GM19035 (cell line): ENCODE results near the gene ATP10A.
"Not testable (repeated sequence)": the region's sequence is repeated elsewhere in the genome, so short reads cannot be mapped to it uniquely, and the experiment has no call there.

Source experiments
- ATAC-seq: cut with Tn5 transposase; IDR thresholded peaks from one replicate; pipeline ENCODE4 v1.9.1; 2021; ENCODE audit not compliant: unreplicated experiment

Gene ATP10A

GRCh38 chr15:25759421-25759820, 103.7 kb downstream of the ATP10A start:
- no peak for ATAC-seq

DNA sequence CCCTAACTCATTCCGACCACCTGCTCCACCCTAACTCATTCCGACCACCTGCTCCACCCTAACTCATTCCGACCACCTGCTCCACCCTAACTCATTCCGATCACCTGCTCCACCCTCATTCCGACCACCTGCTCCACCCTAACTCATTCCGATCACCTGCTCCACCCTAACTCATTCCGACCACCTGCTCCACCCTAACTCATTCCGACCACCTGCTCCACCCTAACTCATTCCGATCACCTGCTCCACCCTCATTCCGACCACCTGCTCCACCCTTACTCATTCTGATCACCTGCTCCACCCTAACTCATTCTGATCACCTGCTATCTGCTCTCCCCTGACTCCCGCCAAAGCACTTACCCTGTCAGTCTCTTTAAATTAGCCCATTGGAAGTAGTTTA, 104.5 kb downstream of the ATP10A start:
- ATAC-seq: not testable (repeated sequence)

DNA sequence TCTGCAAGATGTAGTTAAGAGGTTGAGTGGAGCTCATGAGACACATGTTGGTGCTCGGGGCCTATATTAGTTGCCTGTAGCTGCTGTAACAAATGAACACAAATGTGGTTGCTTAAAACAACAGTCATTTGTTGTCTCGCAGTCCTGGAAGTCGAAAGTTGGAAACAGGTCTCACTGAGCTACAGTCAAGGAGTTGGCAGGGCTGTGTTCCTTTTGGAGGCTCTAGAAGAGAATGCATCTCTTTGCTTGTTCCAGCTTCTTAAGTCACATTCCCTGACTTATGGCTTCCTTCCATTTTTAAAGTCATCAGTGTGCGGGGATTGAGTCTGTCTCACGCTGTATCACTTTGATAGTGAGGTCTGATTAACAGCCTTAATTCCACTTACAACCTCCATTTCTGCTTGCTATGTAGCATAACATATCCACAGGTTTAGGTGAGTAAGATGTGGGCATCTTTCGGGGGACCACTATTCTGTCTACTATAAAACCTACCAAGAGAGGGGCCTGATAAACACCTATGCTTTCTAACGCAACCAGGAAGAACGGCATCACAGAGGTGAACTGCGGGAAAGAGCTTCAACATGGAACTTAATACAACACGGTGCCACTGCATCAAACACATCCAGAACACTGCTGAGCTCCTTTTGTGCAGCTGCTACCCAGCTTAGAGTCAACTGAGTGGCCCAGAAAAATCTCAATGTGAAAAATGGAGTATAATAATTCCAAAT, 119.4 kb downstream of the ATP10A start:
- ATAC-seq: no peak

GRCh38 chr15:25742776-25743547, 120.2 kb downstream of the ATP10A start:
- no peak for ATAC-seq

GRCh38 chr15:25742041-25742730, 120.9 kb downstream of the ATP10A start:
- ATAC-seq: no peak

GRCh38 chr15:25741256-25741580, 121.9 kb downstream of the ATP10A start:
- no peak for ATAC-seq

GRCh38 chr15:25740383-25741255, 122.5 kb downstream of the ATP10A start:
- ATAC-seq: no peak

DNA sequence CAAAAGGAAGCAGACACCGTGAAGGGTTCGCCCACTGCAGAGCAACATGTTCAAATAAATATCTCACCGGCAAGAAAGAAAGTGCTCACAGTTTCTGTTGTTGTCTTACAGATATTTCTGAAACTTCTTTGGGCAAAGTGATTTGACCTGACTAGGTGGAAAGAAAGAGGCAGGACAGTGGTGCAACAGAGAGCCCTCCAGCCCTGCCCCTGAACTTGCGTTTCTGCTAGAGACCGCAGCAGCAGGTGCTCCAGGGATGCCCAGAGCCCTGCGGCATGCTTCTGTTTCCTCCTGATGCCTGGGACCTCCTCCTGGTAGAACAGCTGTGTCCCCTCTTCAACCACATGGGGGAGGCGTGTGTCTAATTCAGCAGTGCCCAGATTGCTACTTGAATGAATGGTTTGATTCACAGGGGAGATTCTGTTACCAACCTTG, 123.4 kb downstream of the ATP10A start:
- no peak for ATAC-seq

- ATAC-seq: no peak
These were observed 124.8 kb downstream of the ATP10A start for GRCh38 chr15:25738171-25738965.

- no peak for ATAC-seq
These were observed 125.9 kb downstream of the ATP10A start for GRCh38 chr15:25737218-25737643.

GRCh38 chr15:25736461-25736860, 126.7 kb downstream of the ATP10A start:
- ATAC-seq: no peak

DNA sequence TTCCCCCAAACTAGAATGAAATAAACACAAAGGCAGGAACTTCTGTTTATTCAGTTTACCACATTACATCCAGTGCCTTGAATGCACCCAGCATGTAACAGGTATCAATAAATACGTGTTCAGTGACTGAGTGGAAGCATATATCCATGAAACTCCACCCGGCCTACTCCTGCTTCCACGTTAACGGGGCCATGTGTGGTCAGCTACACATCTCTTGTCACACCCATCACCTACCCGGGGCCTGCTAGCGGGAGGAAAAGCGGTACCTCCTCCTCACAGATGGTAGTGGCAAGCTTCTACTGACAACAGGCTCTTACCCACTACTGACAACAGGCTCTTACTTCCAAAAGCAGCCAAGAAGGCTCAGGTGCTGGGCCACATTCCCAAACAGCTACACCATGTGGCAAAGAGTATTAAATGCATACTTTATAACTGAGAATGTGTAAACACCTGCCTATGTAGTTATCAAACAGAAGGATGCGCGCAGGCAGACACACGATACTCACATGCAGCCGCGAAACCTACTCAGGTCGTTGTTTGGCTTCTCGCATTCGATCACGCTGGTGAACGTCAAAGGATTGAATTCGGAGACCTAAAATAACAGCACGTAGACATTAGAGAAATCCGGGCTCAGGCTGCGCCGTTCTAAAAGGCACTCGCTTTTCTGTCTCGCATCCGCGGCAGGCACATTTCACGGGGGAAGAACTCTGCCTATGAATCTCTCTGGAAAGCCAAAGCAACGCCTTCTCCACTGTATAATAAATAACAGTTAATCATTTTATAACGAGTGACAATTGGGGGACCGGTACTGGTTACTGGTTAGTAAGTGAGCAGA, 127.4 kb downstream of the ATP10A start:
- no peak for ATAC-seq

DNA sequence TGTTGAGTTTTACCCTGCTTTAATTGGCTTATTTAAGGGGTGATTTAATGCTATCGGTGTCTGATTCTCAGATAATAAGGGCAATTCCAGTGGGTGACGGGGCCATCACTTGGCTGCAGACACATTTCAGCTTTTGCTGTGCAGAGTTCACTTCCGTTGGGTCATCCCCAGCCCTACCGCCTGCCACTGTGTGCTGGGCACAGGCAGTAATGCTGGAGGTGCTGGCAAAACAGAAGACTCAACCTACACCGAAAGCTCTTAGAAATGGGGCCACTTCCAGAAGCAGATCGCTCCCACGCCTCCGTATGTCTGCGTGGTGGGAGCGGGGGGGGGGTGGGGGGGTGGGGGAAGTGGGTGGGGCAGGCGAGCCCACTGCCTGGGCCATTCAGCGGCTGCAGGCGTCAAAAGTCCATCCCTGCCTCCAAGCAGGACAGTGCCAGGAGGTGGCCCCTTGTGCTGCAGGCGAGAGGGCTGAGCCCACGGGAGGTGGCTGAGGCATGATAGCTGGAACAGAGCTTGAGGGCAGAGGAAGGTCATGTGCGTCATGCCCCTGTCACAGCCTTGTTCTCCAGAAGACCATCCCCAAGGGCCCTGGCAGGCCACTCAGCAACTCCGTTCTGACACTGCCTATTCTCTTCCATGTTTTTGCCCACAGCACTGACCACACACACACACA, 128.3 kb downstream of the ATP10A start:
- ATAC-seq: no peak

GRCh38 chr15:25733856-25734679, 129.1 kb downstream of the ATP10A start:
- ATAC-seq: no peak

- no peak for ATAC-seq
These were observed 129.9 kb downstream of the ATP10A start for GRCh38 chr15:25733036-25733855.

DNA sequence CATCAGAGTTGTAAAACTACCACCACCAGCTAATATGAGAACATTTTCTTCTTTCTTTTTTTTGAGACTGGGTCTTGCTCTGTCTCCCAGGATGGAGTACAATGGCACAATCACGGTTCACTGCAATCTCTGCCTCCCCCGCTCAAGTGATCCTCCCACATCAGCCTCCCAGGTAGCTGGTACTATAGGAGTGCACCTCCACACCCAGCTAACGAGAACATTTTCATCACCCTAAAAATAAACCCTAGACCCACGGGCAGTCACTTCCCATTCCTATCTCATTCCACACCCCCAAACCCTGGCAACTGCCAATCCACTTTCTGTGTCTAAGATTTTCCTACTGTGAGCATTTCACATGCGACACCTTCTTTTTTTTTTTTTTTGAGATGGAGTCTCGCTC, 130.9 kb downstream of the ATP10A start:
- no peak for ATAC-seq

DNA sequence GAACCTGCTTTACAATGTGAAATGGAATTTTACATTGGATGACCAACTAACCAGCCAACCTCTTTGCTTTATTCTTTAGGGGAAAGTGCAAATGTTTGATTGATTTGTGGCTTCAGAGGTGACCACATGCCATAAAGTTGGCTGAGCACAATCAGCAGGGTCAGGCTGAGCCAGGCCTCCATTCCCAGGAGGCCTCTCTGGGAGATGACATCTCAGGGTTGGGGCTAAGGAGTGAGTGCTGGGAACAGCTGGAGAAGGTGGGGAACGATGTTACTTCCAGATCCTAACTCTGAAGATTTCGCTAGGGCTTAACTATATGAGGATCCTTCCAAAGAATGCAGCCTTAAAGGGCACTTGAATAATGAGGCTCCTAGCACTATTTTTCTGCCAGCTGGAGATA, 131.7 kb downstream of the ATP10A start:
- no peak for ATAC-seq
